ENCODE measurements around the gene KLHDC8B. TPM values are rescaled to one million over a fixed set of nuclear protein-coding genes. Genes with fewer than 3 reads are reported as not detected.

KLHDC8B gene
- total and polyA plus RNA-seq, 10 of the 15 experiments (the other 5 are each of a cell fraction or from before 2014, with no cell fraction given), result 0.31 to 1.5 (median 0.85) TPM; not detected in 1

GRCh38 chr3:49158103-49158709 lies 13.2 kb upstream of the KLHDC8B start (continued):
- TF ChIP-seq PKNOX1 (IDR thresholded peaks at IDR 0.05) (0 out of 2 replicates have a peak, but pooled peaks have one; percentile 13), NR2F1 (conservative IDR thresholded peaks at IDR 0.05) (peak; percentile 100)

DNA sequence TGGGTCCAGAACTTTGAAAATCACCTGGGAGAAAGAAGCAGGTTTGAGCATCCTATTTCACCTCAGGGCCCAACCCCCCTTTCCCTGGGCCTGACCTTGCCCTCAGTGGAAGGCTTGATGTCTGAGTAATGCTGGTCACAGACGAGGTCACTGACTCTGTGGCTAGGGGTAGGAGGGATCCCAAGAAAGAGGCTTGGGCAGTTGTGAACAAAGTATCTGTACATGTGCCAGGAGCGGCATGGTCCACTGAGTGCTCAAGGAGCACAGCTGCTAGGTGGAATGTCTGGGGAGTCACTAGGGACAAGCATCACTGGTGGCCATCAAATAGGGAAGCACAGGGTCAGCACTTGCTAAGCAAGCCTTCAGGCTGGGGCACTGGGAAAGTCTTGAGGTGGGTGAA lies 12.6 kb upstream of the KLHDC8B start:
- Histone ChIP-seq H3K4me2 (ENCODE audit: control insufficient read depth, insufficient read depth) (no peak overlapping the region), H3K4me1 (ENCODE audit: control insufficient read depth, insufficient read depth, low read length) (no peaks in the 10 kb centered on the region), H2AFZ (ENCODE audit: control insufficient read depth, low read depth, low read length) (no peak overlapping the region), H4K20me1 (ENCODE audit: control insufficient read depth, insufficient read depth) (no peaks in the 10 kb centered on the region), H3K36me3 (ENCODE audit: control insufficient read depth in 2 of 2, insufficient read depth in 2 of 2, low read length in 1 of 2) (peaks cover 6 to 7% of the 10 kb centered on the region in 2 experiments; a peak in 3 of 4 replicates), H3K9me3 (replicated peaks; ENCODE audit: control insufficient read depth, insufficient read depth, low read length) (no peaks in the 10 kb centered on the region), H3K27ac (ENCODE audit: control insufficient read depth, insufficient read depth) (no peak overlapping the region), H3K27me3 (replicated peaks in 1 of 2; ENCODE audit: control insufficient read depth in 2 of 2, insufficient read depth in 2 of 2, low read length in 1 of 2) (no peaks in the 10 kb centered on the region), H3K4me3 (no peak overlapping the region), H3K79me2 (ENCODE audit: control insufficient read depth, insufficient read depth, low read length) (no peaks in the 10 kb centered on the region; the same call in 1 of the 2 replicates), H3K9ac (ENCODE audit: control insufficient read depth, insufficient read depth, low read length) (no peak overlapping the region)
- RAD21 ChIA-PET (ENCODE audit: unreplicated experiment), result interaction anchor here (1.2 kb wide), 1 partner anchor 129 kb away, joined by 3 read pairs; the partner anchor contains the start of gene IMPDH2
- in situ Hi-C loops (cut with MboI) (no loop called here), intact Hi-C loops (cut with micrococcal nuclease; ENCODE audit: unreplicated experiment) (loop anchor here (2.0 kb wide), 1 partner anchor 172 kb away; no protein-coding TSS in a partner anchor)
- POLR2A ChIA-PET, result interaction anchor here (0.9 kb wide), 1 partner anchor 12 kb away, joined by 3 read pairs; no protein-coding TSS in a partner anchor
- TF ChIP-seq BACH1 (IDR thresholded peaks at IDR 0.05; ENCODE audit: borderline replicate concordance), result no peak
- no peak for TF ChIP-seq BCL11A (IDR thresholded peaks at IDR 0.05; ENCODE audit: low read depth, low read length)
- 0 out of 2 replicates have a peak, but pooled peaks have one; percentile 43 for TF ChIP-seq POLR2A (IDR thresholded peaks at IDR 0.05; ENCODE audit: low read depth, low read length)
- ATAC-seq (no peak; the same call in 2 of the 3 replicates), DNase-seq (ENCODE audit: low read depth, low spot score) (no peak), FAIRE-seq (no peak)
- SMC1A ChIA-PET (ENCODE audit: uncharacterized antibody, unreplicated experiment), result interaction anchor here (0.6 to 2.3 kb wide), 2 partner anchors 66 to 170 kb away, joined by 3 to 13 read pairs; no protein-coding TSS in a partner anchor
- CTCF ChIA-PET, result interaction anchor here (0.6 to 3.8 kb wide), 3 partner anchors 147 to 171 kb away, joined by 3 to 34 read pairs (median 3); no protein-coding TSS in a partner anchor
- WGBS (ENCODE audit: insufficient coverage, insufficient replicate concordance, low lambda C conversion rate, missing lambda C conversion rate), result 83% methylated on average over 2 of the region's 2 CpGs
- no TSS peak for BruUV-seq (replicated peaks)

Measured in GM12878 (cell line).